HG02840 (cell line): Measurements from ENCODE around the gene KCNA10.

ENCODE experiments used
- ATAC-seq: cut with Tn5 transposase; IDR thresholded peaks from one replicate; pipeline ENCODE4 v1.9.1; 2021; ENCODE audit warnings: mild to moderate bottlenecking, moderate library complexity, moderate number of reproducible peaks; ENCODE audit not compliant: unreplicated experiment, low FRiP score

KCNA10 gene

GRCh38 chr1:110502402-110503151 is 16.4 kb downstream of the KCNA10 start:
- ATAC-seq, result no peak

- no peak for ATAC-seq
Measured at GRCh38 chr1:110501488-110502132, 17.4 kb downstream of the KCNA10 start.

GRCh38 chr1:110498270-110498669 is 20.7 kb downstream of the KCNA10 start:
- ATAC-seq, result no peak

GRCh38 chr1:110495926-110496600 is 22.9 kb downstream of the KCNA10 start:
- ATAC-seq, result no peak

GRCh38 chr1:110494522-110495406 is 24.2 kb downstream of the KCNA10 start:
- ATAC-seq, result no peak

- no peak for ATAC-seq
Measured at GRCh38 chr1:110494036-110494435, 24.9 kb downstream of the KCNA10 start.

GRCh38 chr1:110493059-110493699 is 25.8 kb downstream of the KCNA10 start:
- ATAC-seq, result no peak

- no peak for ATAC-seq
Measured at GRCh38 chr1:110492573-110492972, 26.4 kb downstream of the KCNA10 start.

- no peak for ATAC-seq
Measured at GRCh38 chr1:110490791-110491451, 28.1 kb downstream of the KCNA10 start.

GRCh38 chr1:110489973-110490542 is 28.9 kb downstream of the KCNA10 start:
- ATAC-seq, result no peak

- ATAC-seq, result no peak
Measured at GRCh38 chr1:110489406-110489805, 29.6 kb downstream of the KCNA10 start.

GRCh38 chr1:110488867-110489266 is 30.1 kb downstream of the KCNA10 start:
- no peak for ATAC-seq

GRCh38 chr1:110488161-110488560 is 30.8 kb downstream of the KCNA10 start:
- ATAC-seq, result no peak

- no peak for ATAC-seq
Measured at GRCh38 chr1:110487726-110488125, 31.2 kb downstream of the KCNA10 start.

- no peak for ATAC-seq
Measured at GRCh38 chr1:110485725-110486124, 33.2 kb downstream of the KCNA10 start.

GRCh38 chr1:110484801-110485200 is 34.2 kb downstream of the KCNA10 start:
- no peak for ATAC-seq

- no peak for ATAC-seq
Measured at GRCh38 chr1:110483308-110483685, 35.7 kb downstream of the KCNA10 start.

- ATAC-seq, result no peak
Measured at GRCh38 chr1:110482662-110483307, 36.2 kb downstream of the KCNA10 start.
